CD4-positive, alpha-beta T cell treated with Interleukin-17A for 1 hour (primary cell): ENCODE measurements around the gene ARSB.
"Not testable (repeated sequence)": the region's sequence is repeated elsewhere in the genome, so short reads cannot be mapped to it uniquely, and the experiment has no call there.

ENCODE experiments used
- DNase-seq: peaks from one replicate; pipeline ENCODE4 v3.0.0-alpha.2; 2020

Gene ARSB

GRCh38 chr5:78930721-78931120, 54.4 kb downstream of the ARSB start:
- DNase-seq: no peak

GRCh38 chr5:78929833-78930232, 55.3 kb downstream of the ARSB start:
- DNase-seq: no peak

- no peak for DNase-seq
Observed at GRCh38 chr5:78927657-78928282, 57.3 kb downstream of the ARSB start.

- no peak for DNase-seq
Observed at GRCh38 chr5:78926252-78926651, 58.9 kb downstream of the ARSB start.

GRCh38 chr5:78925129-78925876, 59.8 kb downstream of the ARSB start:
- DNase-seq: no peak

- no peak for DNase-seq
Observed at GRCh38 chr5:78923622-78923970, 61.5 kb downstream of the ARSB start.

GRCh38 chr5:78922879-78923621, 62.1 kb downstream of the ARSB start:
- no peak for DNase-seq

- DNase-seq: no peak
Observed at GRCh38 chr5:78920604-78921003, 64.5 kb downstream of the ARSB start.

GRCh38 chr5:78919796-78920195, 65.3 kb downstream of the ARSB start:
- no peak for DNase-seq

- DNase-seq: no peak
Observed at GRCh38 chr5:78916044-78916443, 69.1 kb downstream of the ARSB start.

GRCh38 chr5:78915170-78915569, 69.9 kb downstream of the ARSB start:
- no peak for DNase-seq

GRCh38 chr5:78912811-78913210, 72.3 kb downstream of the ARSB start:
- DNase-seq: no peak

- no peak for DNase-seq
Observed at GRCh38 chr5:78912085-78912771, 72.9 kb downstream of the ARSB start.

GRCh38 chr5:78909224-78909983, 75.7 kb downstream of the ARSB start:
- DNase-seq: not testable (repeated sequence)

GRCh38 chr5:78908173-78909061, 76.7 kb downstream of the ARSB start:
- no peak for DNase-seq

GRCh38 chr5:78907255-78907891, 77.7 kb downstream of the ARSB start:
- no peak for DNase-seq

GRCh38 chr5:78905084-78905938, 79.8 kb downstream of the ARSB start:
- no peak for DNase-seq

GRCh38 chr5:78903861-78904260, 81.2 kb downstream of the ARSB start:
- DNase-seq: no peak

- no peak for DNase-seq
Observed at GRCh38 chr5:78903353-78903752, 81.8 kb downstream of the ARSB start.

GRCh38 chr5:78899922-78900362, 85.2 kb downstream of the ARSB start:
- DNase-seq: peak; percentile 22
